BJ (cell line): Measurements from ENCODE around the gene CACNB3. TPM values are rescaled to one million over a fixed set of nuclear protein-coding genes. Genes with fewer than 3 reads are reported as not detected.

Experiments used
- CTCF ChIA-PET: fragments of 350-600 bp; formaldehyde crosslinking; extraction: SDS; loops from one replicate; lab custom pipeline; 2021; ENCODE audit warnings: antibody characterized with exemption, inconsistent platforms; lab: Yijun Ruan, JAX
- POLR2A ChIA-PET: fragments of 300-600 bp; sonication (Branson Sonifier 250); formaldehyde crosslinking; extraction: SDS; loops from one replicate; lab custom pipeline; 2021; ENCODE audit warnings: antibody characterized with exemption; lab: Charles Lee
- DNase-seq: peaks from one replicate; pipeline ENCODE4 v3.0.0-alpha.2; 2011; ENCODE audit warnings: low read depth
- H3K27me3 ChIP-seq: 2 replicates; pipeline ENCODE4 v1.6.0; 2011; ENCODE audit warnings: low read length; ENCODE audit not compliant: control insufficient read depth, insufficient read depth
- H3K36me3 ChIP-seq: 2 replicates; pipeline ENCODE4 v1.5.1; 2011; ENCODE audit warnings: low read length; ENCODE audit not compliant: control insufficient read depth, insufficient read depth
- H3K4me3 ChIP-seq: 2 replicates; pipeline ENCODE4 v1.5.1; 2011; ENCODE audit warnings: low read depth, mild to moderate bottlenecking, control low read depth, low read length
- polyA plus RNA-seq: library from polyadenylated mRNA; depleted of rRNA; stranded (reverse); fragments of >200 nt; gene quantifications from 2 replicates; pipeline ENCODE4 v1.2.3, GENCODE V29; 2011
- TF ChIP-seq, protein P1 (sequence below): IDR thresholded peaks from 2 replicates; pipeline ENCODE4 v1.5.1; 2011; ENCODE audit warnings: low read depth, mild to moderate bottlenecking, control low read depth, inconsistent platforms, low read length, moderate library complexity; ENCODE audit not compliant: insufficient read depth

Gene CACNB3
- polyA plus RNA-seq, 1 experiment, result 48.2 TPM

DNA sequence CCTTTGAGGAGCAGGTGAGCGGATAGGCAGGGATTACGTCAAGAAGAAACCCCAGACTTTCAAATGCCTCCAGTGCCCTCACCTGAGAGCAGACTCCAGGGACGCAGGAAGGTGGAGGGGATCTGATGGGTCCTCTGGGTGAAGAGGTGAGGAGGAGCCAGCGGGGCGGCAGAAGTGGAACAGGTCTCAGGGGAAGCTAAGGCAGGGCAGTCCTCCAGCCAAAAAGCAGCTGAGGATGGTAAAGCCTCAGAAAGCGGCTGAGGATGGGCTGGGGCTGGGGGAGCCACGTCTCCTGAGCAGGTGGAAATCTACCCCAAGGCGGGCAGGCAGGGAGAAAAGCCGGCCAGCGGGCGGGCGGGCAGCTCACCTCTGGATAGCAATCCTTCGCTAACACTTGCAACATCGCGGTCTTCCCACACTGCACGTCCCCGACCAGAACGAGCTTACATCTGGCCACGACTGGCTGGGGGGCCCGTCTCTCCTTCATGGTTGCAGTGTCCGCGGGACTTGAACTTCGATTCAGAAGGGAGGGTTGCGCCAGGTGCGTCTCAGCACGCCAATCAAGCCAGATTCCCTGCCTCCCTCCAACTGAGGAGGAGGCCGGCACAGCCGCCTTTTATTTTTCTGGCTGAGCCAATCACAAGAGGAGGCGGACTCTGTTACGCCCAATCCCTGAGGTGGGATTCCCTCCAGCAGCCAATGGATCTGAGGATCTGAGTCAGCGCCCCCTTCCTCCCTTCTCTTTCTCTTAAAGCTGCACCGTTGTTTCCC is 47.2 kb downstream of the CACNB3 start, which contains the start of gene RND1:
TSS of gene RND1 (minus strand) at position 590 of the 771 bp plus-strand sequence. CDS start at position 487, 103 bp downstream.
- no peaks in the 10 kb centered on the region for H3K36me3 ChIP-seq
- TF ChIP-seq, protein P1, sequence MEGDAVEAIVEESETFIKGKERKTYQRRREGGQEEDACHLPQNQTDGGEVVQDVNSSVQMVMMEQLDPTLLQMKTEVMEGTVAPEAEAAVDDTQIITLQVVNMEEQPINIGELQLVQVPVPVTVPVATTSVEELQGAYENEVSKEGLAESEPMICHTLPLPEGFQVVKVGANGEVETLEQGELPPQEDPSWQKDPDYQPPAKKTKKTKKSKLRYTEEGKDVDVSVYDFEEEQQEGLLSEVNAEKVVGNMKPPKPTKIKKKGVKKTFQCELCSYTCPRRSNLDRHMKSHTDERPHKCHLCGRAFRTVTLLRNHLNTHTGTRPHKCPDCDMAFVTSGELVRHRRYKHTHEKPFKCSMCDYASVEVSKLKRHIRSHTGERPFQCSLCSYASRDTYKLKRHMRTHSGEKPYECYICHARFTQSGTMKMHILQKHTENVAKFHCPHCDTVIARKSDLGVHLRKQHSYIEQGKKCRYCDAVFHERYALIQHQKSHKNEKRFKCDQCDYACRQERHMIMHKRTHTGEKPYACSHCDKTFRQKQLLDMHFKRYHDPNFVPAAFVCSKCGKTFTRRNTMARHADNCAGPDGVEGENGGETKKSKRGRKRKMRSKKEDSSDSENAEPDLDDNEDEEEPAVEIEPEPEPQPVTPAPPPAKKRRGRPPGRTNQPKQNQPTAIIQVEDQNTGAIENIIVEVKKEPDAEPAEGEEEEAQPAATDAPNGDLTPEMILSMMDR, result no peak
- peaks cover 22% of the 10 kb centered on the region for H3K27me3 ChIP-seq
- ChIA-PET POLR2A (interaction anchor here (1.4 kb wide), 1 partner anchor 12 kb away, joined by 4 read pairs; no protein-coding TSS in a partner anchor), CTCF (interaction anchor here (0.6 to 9.2 kb wide), 6 partner anchors 9 to 482 kb away, joined by 3 to 53 read pairs (median 6); partner anchors contain the start of genes DDX23 and WNT1)
- DNase-seq, result peak; percentile 52
- H3K4me3 ChIP-seq, result peak within 1 kb of the TSS; percentile 43

DNA sequence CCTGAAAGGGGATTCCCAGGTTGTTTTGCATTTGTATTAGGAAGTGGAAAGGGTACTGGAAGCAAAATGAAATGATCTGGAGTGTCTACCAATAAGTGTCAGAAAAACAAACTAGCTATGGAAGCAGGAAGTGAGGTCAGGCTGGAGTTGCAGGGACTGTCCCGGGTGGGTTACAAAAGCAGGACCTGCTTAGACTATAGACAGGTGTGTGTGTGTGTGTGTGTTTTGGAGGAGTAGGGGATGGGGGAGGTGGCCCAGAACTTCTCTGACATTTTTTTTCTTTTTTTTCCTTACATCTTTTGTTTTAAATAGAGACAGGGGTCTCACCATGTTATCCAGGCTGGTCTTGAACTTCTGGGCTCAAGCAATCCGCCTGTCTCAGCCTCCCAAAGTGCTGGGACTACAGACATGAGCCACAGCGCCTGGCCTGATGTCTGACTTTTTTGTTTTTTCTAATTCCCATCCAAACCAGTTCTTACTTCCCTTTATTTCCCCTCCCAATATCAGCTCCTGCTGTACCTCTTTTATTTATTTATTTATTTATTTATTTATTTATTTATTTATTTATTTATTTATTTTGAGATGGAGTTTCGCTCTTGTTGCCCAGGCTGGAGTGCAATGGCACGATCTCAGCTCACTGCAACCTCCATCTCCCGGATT is 47.9 kb downstream of the CACNB3 start:
- TF ChIP-seq, protein P1, result 0 out of 2 replicates have a peak, but pooled peaks have one; percentile 15
- ChIA-PET CTCF (interaction anchor here (1.4 to 9.2 kb wide), 4 partner anchors 9 to 112 kb away, joined by 4 to 53 read pairs (median 13); partner anchors contain the start of genes DDX23 and WNT1), POLR2A (interaction anchor here (1.4 kb wide), 1 partner anchor 13 kb away, joined by 4 read pairs; no protein-coding TSS in a partner anchor)
- no peak for DNase-seq
- H3K27me3 ChIP-seq, result peaks cover 22% of the 10 kb centered on the region
- H3K4me3 ChIP-seq, result no peak overlapping the region; the same call in 1 of the 2 replicates
- H3K36me3 ChIP-seq, result no peaks in the 10 kb centered on the region

DNA sequence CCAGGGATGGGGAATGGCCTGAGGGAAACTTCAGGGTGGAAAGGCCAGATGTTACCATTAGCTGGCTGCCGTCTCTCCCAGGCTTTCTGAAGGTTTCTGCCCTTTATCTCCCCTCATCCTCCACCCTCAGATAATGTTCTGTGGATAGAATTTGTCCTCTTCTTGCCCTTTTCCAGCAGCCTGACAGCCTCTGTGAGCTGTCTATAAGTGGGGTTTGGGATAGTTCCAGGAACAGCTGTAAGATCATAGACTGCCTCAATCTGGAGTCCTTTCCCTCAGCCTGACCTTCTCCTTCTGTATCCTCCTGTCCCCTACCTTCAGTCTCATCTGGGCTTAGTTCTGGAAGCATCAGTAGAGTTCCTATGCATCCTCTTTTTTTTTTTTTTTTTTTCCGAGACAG is 50.2 kb downstream of the CACNB3 start:
- no peak for DNase-seq
- POLR2A ChIA-PET, result no interaction called here
- TF ChIP-seq, protein P1, result no peak

DNA sequence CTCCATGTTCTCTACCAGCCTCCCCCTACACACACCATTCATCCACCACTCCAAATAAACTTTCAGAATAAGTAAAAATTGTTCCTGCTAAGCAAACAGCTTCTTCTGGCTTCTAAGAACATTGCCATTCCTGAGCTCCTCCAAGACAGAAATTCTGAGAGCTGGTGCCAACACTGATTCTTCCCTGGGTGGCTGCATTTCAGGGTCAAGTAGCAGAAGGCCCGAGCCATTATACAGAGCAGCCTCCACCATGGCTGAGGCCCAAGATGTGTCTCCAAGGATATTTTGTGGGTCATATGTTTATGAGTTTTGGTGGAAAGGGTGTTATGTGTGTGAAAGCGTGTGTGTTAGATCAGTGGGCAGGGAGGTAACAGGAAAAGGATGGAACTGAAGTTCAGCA is 50.9 kb downstream of the CACNB3 start:
- ChIA-PET POLR2A (no interaction called here), CTCF (interaction anchor here (1.1 to 9.2 kb wide), 4 partner anchors 16 to 122 kb away, joined by 4 to 53 read pairs (median 6); partner anchors contain the start of gene DDX23)
- TF ChIP-seq, protein P1, result no peak

More for the DNA sequence above, 50.2 kb downstream of the CACNB3 start:
- Histone ChIP-seq H3K4me3 (no peak overlapping the region), H3K27me3 (peaks cover 16% of the 10 kb centered on the region), H3K36me3 (no peaks in the 10 kb centered on the region)
- CTCF ChIA-PET, result interaction anchor here (1.1 to 9.2 kb wide), 4 partner anchors 15 to 122 kb away, joined by 3 to 53 read pairs (median 8); partner anchors contain the start of gene DDX23

More for the DNA sequence above, 50.9 kb downstream of the CACNB3 start:
- H3K36me3 ChIP-seq, result no peaks in the 10 kb centered on the region
- no peak for DNase-seq
- H3K27me3 ChIP-seq, result peaks cover 12% of the 10 kb centered on the region
- no peak overlapping the region for H3K4me3 ChIP-seq
